IMR-90 (cell line): ENCODE data around the gene CCSER1. TPM values are rescaled to one million over a fixed set of nuclear protein-coding genes. Genes with fewer than 3 reads are reported as not detected.

Experiments used
- ATAC-seq: fragments of 200-7000 bp; cut with Tn5 transposase; 2 replicates; pipeline ENCODE4 v1.9.1; 2020; ENCODE audit warnings: low read depth, mild to moderate bottlenecking, moderate library complexity
- BruUV-seq: library from RNA; stranded (reverse); fragments of 400-500 nt; replicated peaks from 2 replicates; lab custom pipeline; 2021; lab: Mats Ljungman, UMichigan
- CTCF ChIA-PET: fragments of 300-600 bp; formaldehyde crosslinking; extraction: SDS; loops from one replicate; lab custom pipeline; 2021; ENCODE audit warnings: antibody characterized with exemption; lab: Yijun Ruan, JAX
- POLR2A ChIA-PET: fragments of 300-600 bp; sonication (Branson Sonifier 250); formaldehyde crosslinking; loops from one replicate; lab custom pipeline; 2022; ENCODE audit warnings: antibody characterized with exemption; ENCODE audit not compliant: unreplicated experiment; lab: Charles Lee
- DNase-seq: peaks from one replicate; pipeline ENCODE4 v3.0.0; 2013
- H2AFZ ChIP-seq: replicated peaks from 2 replicates; pipeline ENCODE3; 2013; ENCODE audit warnings: low read length, mild to moderate bottlenecking; ENCODE audit not compliant: poor library complexity
- H2AK5ac ChIP-seq: 2 replicates; pipeline ENCODE4 v1.6.1; 2013; ENCODE audit warnings: low read depth, low read length, inconsistent platforms
- H2AK9ac ChIP-seq: replicated peaks from 2 replicates; pipeline ENCODE3; 2013; ENCODE audit warnings: mild to moderate bottlenecking, low read depth, low read length, moderate library complexity; ENCODE audit not compliant: poor library complexity
- H2BK120ac ChIP-seq: 2 replicates; pipeline ENCODE4 v1.6.1; 2013; ENCODE audit warnings: low read depth, low read length, inconsistent platforms
- H2BK15ac ChIP-seq: 3 replicates; pipeline ENCODE4 v1.6.1; 2013; ENCODE audit warnings: low read depth, low read length, inconsistent platforms
- H2BK20ac ChIP-seq: 2 replicates; pipeline ENCODE4 v1.6.1; 2013; ENCODE audit warnings: low read depth, mild to moderate bottlenecking, inconsistent platforms, low read length, moderate library complexity
- H2BK5ac ChIP-seq: 2 replicates; pipeline ENCODE4 v1.6.1; 2013; ENCODE audit warnings: mild to moderate bottlenecking, low read depth, low read length, inconsistent platforms; ENCODE audit not compliant: poor library complexity, severe bottlenecking
- H3K14ac ChIP-seq: replicated peaks from 2 replicates; pipeline ENCODE4 v1.6.1; 2013; ENCODE audit warnings: low read depth, low read length, inconsistent platforms
- H3K18ac ChIP-seq: 2 replicates; pipeline ENCODE4 v1.6.1; 2013; ENCODE audit warnings: low read depth, low read length, control low read depth
- H3K23ac ChIP-seq: 2 replicates; pipeline ENCODE4 v1.6.1; 2013; ENCODE audit warnings: low read depth, low read length, inconsistent platforms
- H3K27ac ChIP-seq: 2 replicates; pipeline ENCODE4 v1.5.1; 2013; ENCODE audit warnings: mild to moderate bottlenecking, control low read depth, low read length; ENCODE audit not compliant: insufficient read depth
- H3K27me3 ChIP-seq: 2 replicates; pipeline ENCODE4 v1.6.1; 2013; ENCODE audit warnings: low read length; ENCODE audit not compliant: control insufficient read depth, insufficient read depth
- H3K36me3 ChIP-seq: 2 replicates; pipeline ENCODE4 v1.6.1; 2013; ENCODE audit warnings: low read length, mixed read lengths; ENCODE audit not compliant: control insufficient read depth, insufficient read depth
- H3K4ac ChIP-seq: 2 replicates; pipeline ENCODE4 v1.6.1; 2013; ENCODE audit warnings: low read depth, low read length, inconsistent platforms
- H3K4me1 ChIP-seq: 2 replicates; pipeline ENCODE4 v1.6.1; 2013; ENCODE audit warnings: low read length, mixed read lengths; ENCODE audit not compliant: control insufficient read depth, insufficient read depth
- H3K4me2 ChIP-seq: 2 replicates; pipeline ENCODE4 v1.6.1; 2013; ENCODE audit warnings: low read depth, mild to moderate bottlenecking, control low read depth, low read length, moderate library complexity
- H3K4me3 ChIP-seq: 2 replicates; pipeline ENCODE4 v1.5.1; 2013; ENCODE audit warnings: low read depth, mild to moderate bottlenecking, control low read depth, low read length, moderate library complexity; ENCODE audit not compliant: insufficient read depth
- H3K56ac ChIP-seq: 2 replicates; pipeline ENCODE4 v1.6.1; 2013; ENCODE audit warnings: low read length, inconsistent platforms; ENCODE audit not compliant: insufficient read depth; ENCODE audit errors: extremely low read depth
- H3K79me1 ChIP-seq, 2 experiments: 2 replicates each; pipeline ENCODE4 v1.6.1; 2013; ENCODE audit warnings: low read length in 2 of 2, inconsistent platforms in 1 of 2, low read depth in 1 of 2
- H3K9ac ChIP-seq: 2 replicates; pipeline ENCODE4 v1.6.1; 2013; ENCODE audit warnings: low read depth, low read length, control low read depth
- H3K9me1 ChIP-seq: 2 replicates; pipeline ENCODE4 v1.6.1; 2013; ENCODE audit warnings: low read length, inconsistent platforms; ENCODE audit not compliant: insufficient read depth
- H3K9me3 ChIP-seq: 2 replicates; pipeline ENCODE4 v1.6.1; 2013; ENCODE audit warnings: low read length; ENCODE audit not compliant: control insufficient read depth, insufficient read depth
- H4K20me1 ChIP-seq: 2 replicates; pipeline ENCODE4 v1.6.1; 2013; ENCODE audit warnings: low read length, inconsistent platforms; ENCODE audit not compliant: insufficient read depth
- H4K5ac ChIP-seq: 2 replicates; pipeline ENCODE4 v1.6.1; 2013; ENCODE audit warnings: mild to moderate bottlenecking, low read depth, low read length, control low read depth
- H4K8ac ChIP-seq, 2 experiments: 2 replicates each; pipeline ENCODE4 v1.6.1; 2013; ENCODE audit warnings: low read depth in 2 of 2, low read length in 2 of 2, control low read depth in 1 of 2, inconsistent platforms in 1 of 2
- H4K91ac ChIP-seq: 2 replicates; pipeline ENCODE4 v1.6.1; 2013; ENCODE audit warnings: low read depth, low read length, inconsistent platforms; ENCODE audit not compliant: insufficient read depth
- BHLHE40 ChIP-seq: fragments of 150-350 bp; IDR thresholded peaks from 2 replicates; pipeline ENCODE4 v1.6.1; 2016; ENCODE audit warnings: mild to moderate bottlenecking, low read depth, low read length
- CEBPB ChIP-seq: IDR thresholded peaks from 2 replicates; pipeline ENCODE4 v1.6.1; 2012; ENCODE audit warnings: low read depth, low read length, improper control_type of control experiment
- CHD1 ChIP-seq: IDR thresholded peaks from 2 replicates; pipeline ENCODE4 v1.6.1; 2012; ENCODE audit warnings: low read depth, low read length, improper control_type of control experiment
- MAZ ChIP-seq: IDR thresholded peaks from 2 replicates; pipeline ENCODE4 v1.6.1; 2012; ENCODE audit warnings: low read depth, mild to moderate bottlenecking, low read length, improper control_type of control experiment, moderate library complexity, borderline replicate concordance
- MXI1 ChIP-seq: IDR thresholded peaks from 2 replicates; pipeline ENCODE4 v1.6.1; 2012; ENCODE audit warnings: low read depth, mild to moderate bottlenecking, low read length, moderate library complexity, borderline replicate concordance
- NFE2L2 ChIP-seq: fragments of 150-350 bp; IDR thresholded peaks from 2 replicates; pipeline ENCODE4 v1.6.1; 2016; ENCODE audit warnings: low read depth, mild to moderate bottlenecking, low read length
- POLR2A ChIP-seq: IDR thresholded peaks from 2 replicates; pipeline ENCODE4 v1.6.1; 2012; ENCODE audit warnings: mild to moderate bottlenecking, low read depth, low read length
- RAD21 ChIP-seq: IDR thresholded peaks from 2 replicates; pipeline ENCODE4 v1.6.1; 2012; ENCODE audit warnings: low read length, improper control_type of control experiment
- RCOR1 ChIP-seq: IDR thresholded peaks from 2 replicates; pipeline ENCODE4 v1.6.1; 2012; ENCODE audit warnings: mild to moderate bottlenecking, low read length, improper control_type of control experiment; ENCODE audit not compliant: insufficient replicate concordance
- RFX5 ChIP-seq: IDR thresholded peaks from 2 replicates; pipeline ENCODE4 v1.8.0; 2012; ENCODE audit warnings: low read depth, mild to moderate bottlenecking, low read length, moderate library complexity
- SMC3 ChIP-seq: fragments of 150-350 bp; IDR thresholded peaks from 2 replicates; pipeline ENCODE4 v1.6.1; 2016; ENCODE audit warnings: low read depth, mild to moderate bottlenecking, antibody characterized with exemption, low read length, moderate library complexity
- WGBS, 2 experiments: methylation state at CpG; one replicate each; pipeline versions ENCODE4 v1.1.5 to v1.1.7; 2013; ENCODE audit warnings: missing lambda C conversion rate in 2 of 2; ENCODE audit not compliant: insufficient read length in 1 of 2; ENCODE audit errors: extremely low coverage in 2 of 2; 5-methylcytosine and 5-hydroxymethylcytosine counted together
- dilution Hi-C: fragments of 300-500 bp; cut with HindIII; formaldehyde crosslinking; loops from one replicate; pipeline ENCODE4 v1.14.3; 2018; ENCODE audit warnings: low sequenced_read_pairs; ENCODE audit not compliant: unreplicated experiment
- in situ Hi-C: fragments of 300-500 bp; cut with MboI; formaldehyde crosslinking; loops from 3 replicates; pipeline ENCODE4 v1.14.3; 2019; ENCODE audit warnings: low sequenced_read_pairs, inconsistent platforms, mixed read lengths
- intact Hi-C: fragments of 100-400 bp; cut with micrococcal nuclease; formaldehyde crosslinking; loops from 2 replicates; pipeline ENCODE4 v1.10.0; 2022
- polyA plus RNA-seq, 3 experiments: library from polyadenylated mRNA; depleted of rRNA; stranded (reverse); fragments of >200 nt; gene quantifications; 2 replicates each; pipeline ENCODE4 v1.2.3, GENCODE V29; 2012; ENCODE audit warnings: low replicate concordance in 1 of 3
- total RNA-seq: library from RNA; depleted of rRNA; stranded (reverse); fragments of >200 nt; gene quantifications from 2 replicates; pipeline ENCODE4 v1.2.3, GENCODE V29; 2012
- TF ChIP-seq, protein P1 (sequence below): conservative IDR thresholded peaks from 2 replicates; pipeline ENCODE4 v1.5.1; 2012; ENCODE audit warnings: mild to moderate bottlenecking, low read depth, low read length, improper control_type of control experiment
- TF ChIP-seq, protein P2 (sequence below): fragments of 150-350 bp; IDR thresholded peaks from 2 replicates; pipeline ENCODE4 v1.6.1; 2017; ENCODE audit warnings: mild to moderate bottlenecking, antibody characterized with exemption, low read length, low read depth

CCSER1 gene
- total and polyA plus RNA-seq, 2 of the 4 experiments (the other 2 are of a cell fraction): not detected

DNA sequence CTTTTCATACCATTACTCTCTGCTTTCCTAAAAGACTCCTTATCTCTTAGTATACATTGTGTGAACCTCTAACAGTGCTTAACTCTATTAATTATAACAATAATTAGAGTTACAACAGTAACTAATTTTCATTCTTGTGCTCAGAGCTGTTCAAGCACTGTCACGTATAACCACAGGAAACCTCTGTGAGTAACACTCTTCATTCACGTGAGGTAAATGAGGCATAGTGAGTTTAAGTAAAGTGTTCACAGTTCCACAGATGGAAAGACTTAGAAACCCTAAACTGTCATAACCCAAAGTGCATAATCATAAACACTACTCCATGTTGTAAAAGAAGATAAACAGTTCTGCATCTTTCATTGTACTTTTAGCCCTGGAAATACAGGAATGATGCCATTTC lies 222.4 kb downstream of the CCSER1 start:
- H3K9me1 ChIP-seq: no peaks in the 10 kb centered on the region
- DNase-seq: no peak
- no peak overlapping the region for H3K18ac ChIP-seq
- H3K4me2 ChIP-seq: no peak overlapping the region
- no peak overlapping the region for H4K91ac ChIP-seq
- H3K23ac ChIP-seq: no peak overlapping the region
- H2AK5ac ChIP-seq: no peak overlapping the region
- no peak overlapping the region for H3K56ac ChIP-seq
- H3K36me3 ChIP-seq: no peaks in the 10 kb centered on the region
- H3K79me1 ChIP-seq: no peaks in the 10 kb centered on the region
- no peaks in the 10 kb centered on the region for H4K20me1 ChIP-seq
- H2BK5ac ChIP-seq: no peak overlapping the region
- no peak overlapping the region for H4K5ac ChIP-seq
- H3K27ac ChIP-seq: no peak overlapping the region
- TF ChIP-seq, protein P1, sequence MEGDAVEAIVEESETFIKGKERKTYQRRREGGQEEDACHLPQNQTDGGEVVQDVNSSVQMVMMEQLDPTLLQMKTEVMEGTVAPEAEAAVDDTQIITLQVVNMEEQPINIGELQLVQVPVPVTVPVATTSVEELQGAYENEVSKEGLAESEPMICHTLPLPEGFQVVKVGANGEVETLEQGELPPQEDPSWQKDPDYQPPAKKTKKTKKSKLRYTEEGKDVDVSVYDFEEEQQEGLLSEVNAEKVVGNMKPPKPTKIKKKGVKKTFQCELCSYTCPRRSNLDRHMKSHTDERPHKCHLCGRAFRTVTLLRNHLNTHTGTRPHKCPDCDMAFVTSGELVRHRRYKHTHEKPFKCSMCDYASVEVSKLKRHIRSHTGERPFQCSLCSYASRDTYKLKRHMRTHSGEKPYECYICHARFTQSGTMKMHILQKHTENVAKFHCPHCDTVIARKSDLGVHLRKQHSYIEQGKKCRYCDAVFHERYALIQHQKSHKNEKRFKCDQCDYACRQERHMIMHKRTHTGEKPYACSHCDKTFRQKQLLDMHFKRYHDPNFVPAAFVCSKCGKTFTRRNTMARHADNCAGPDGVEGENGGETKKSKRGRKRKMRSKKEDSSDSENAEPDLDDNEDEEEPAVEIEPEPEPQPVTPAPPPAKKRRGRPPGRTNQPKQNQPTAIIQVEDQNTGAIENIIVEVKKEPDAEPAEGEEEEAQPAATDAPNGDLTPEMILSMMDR: no peak
- no peak for TF ChIP-seq POLR2A
- TF ChIP-seq NFE2L2: no peak
- no peak for TF ChIP-seq RCOR1
- TF ChIP-seq SMC3: no peak
- no peak for TF ChIP-seq RAD21
- no peak for TF ChIP-seq MAZ
- no peak for TF ChIP-seq CEBPB
- no peak for TF ChIP-seq RFX5
- no peak for TF ChIP-seq BHLHE40
- TF ChIP-seq MXI1: no peak
- TF ChIP-seq, protein P2, sequence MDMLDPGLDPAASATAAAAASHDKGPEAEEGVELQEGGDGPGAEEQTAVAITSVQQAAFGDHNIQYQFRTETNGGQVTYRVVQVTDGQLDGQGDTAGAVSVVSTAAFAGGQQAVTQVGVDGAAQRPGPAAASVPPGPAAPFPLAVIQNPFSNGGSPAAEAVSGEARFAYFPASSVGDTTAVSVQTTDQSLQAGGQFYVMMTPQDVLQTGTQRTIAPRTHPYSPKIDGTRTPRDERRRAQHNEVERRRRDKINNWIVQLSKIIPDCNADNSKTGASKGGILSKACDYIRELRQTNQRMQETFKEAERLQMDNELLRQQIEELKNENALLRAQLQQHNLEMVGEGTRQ: no peak
- TF ChIP-seq CHD1: no peak
- WGBS, 2 experiments: no CpG with 5 or more reads among the region's 2 CpGs
- H3K14ac ChIP-seq: no peak overlapping the region
- dilution Hi-C loops (no loop called here), intact Hi-C loops (no loop called here), in situ Hi-C loops (no loop called here)
- BruUV-seq: no TSS peak
- H2BK15ac ChIP-seq: no peak overlapping the region
- ChIA-PET POLR2A (no interaction called here), CTCF (no interaction called here)
- H3K9me3 ChIP-seq: no peaks in the 10 kb centered on the region
- ATAC-seq: no peak
- H3K4me1 ChIP-seq: no peaks in the 10 kb centered on the region
- no peak overlapping the region for H3K4ac ChIP-seq
- H3K27me3 ChIP-seq: no peaks in the 10 kb centered on the region
- no peak overlapping the region for H4K8ac ChIP-seq
- H2AFZ ChIP-seq: no peak overlapping the region
- no peak overlapping the region for H3K4me3 ChIP-seq
- no peak overlapping the region for H3K9ac ChIP-seq
- no peak overlapping the region for H2BK20ac ChIP-seq
- H2BK120ac ChIP-seq: no peak overlapping the region
- H2AK9ac ChIP-seq: no peak overlapping the region
